Thyroid gland (tissue), 4 donors: Measurements from ENCODE around the gene THSD7A.

ENCODE experiments used
- CTCF ChIP-seq, 6 experiments: fragments of 200-600 bp in 3 of 6; fragments of 450-650 bp in 3 of 6; sonication (generic) in 3 of 6; IDR thresholded peaks; one replicate each; pipeline ENCODE4 v1.5.1; 2016 to 2019; ENCODE audit warnings: antibody characterized with exemption in 6 of 6, mild to moderate bottlenecking in 2 of 6, inconsistent platforms in 1 of 6, moderate library complexity in 1 of 6
- POLR2A ChIP-seq, 2 donors: fragments of 450-650 bp; IDR thresholded peaks; one replicate each; pipeline ENCODE4 v1.6.1; 2017; ENCODE audit warnings: antibody characterized with exemption in 2 of 2, mild to moderate bottlenecking in 2 of 2, moderate library complexity in 1 of 2

- TF ChIP-seq CTCF (IDR thresholded peaks at IDR 0.05) (no peak), POLR2A (IDR thresholded peaks at IDR 0.05) (no peak)
Measured at GRCh38 chr7:11355399-11356005, 476.5 kb downstream of the THSD7A start.
